Measurements from ENCODE around the gene JOSD1. TPM values are rescaled to one million over a fixed set of nuclear protein-coding genes. Genes with fewer than 3 reads are reported as not detected.

The JOSD1 gene
- total RNA-seq, 2 donors from 2014 or later, result 21.2 to 26.7 TPM

GRCh38 chr22:38742176-38742942 lies 41.6 kb upstream of the JOSD1 start:
- H3K4me3 Mint-ChIP-seq, result no peak overlapping the region
- Histone ChIP-seq H3K27ac (ENCODE audit: low read depth, low read length) (no peak overlapping the region), H3K27me3 (ENCODE audit: control insufficient read depth, insufficient read depth, low read length, poor library complexity, severe bottlenecking) (no peaks in the 10 kb centered on the region), H3K36me3 (ENCODE audit: control insufficient read depth, insufficient read depth, low read length) (peaks cover 86% of the 10 kb centered on the region), H3K4me1 (ENCODE audit: control insufficient read depth, insufficient read depth, low read length) (no peaks in the 10 kb centered on the region), H3K9me3 (ENCODE audit: control insufficient read depth, low read length) (no peaks in the 10 kb centered on the region), H3K4me3 (ENCODE audit: low read length) (no peak overlapping the region), H3K9ac (ENCODE audit: extremely low read depth, low read length, poor library complexity, severe bottlenecking) (no peak overlapping the region)
- H3K9me3 Mint-ChIP-seq, result no peaks in the 10 kb centered on the region
- TF ChIP-seq CTCF (conservative IDR thresholded peaks at IDR 0.05), result no peak
- H3K36me3 Mint-ChIP-seq (ENCODE audit: low read depth), result peaks cover 51% of the 10 kb centered on the region
- H3K4me1 Mint-ChIP-seq, result no peaks in the 10 kb centered on the region
- 95 to 97% methylated on average over 20 to 25 of the region's 25 CpGs for WGBS, 2 experiments (ENCODE audit: insufficient coverage in 1 of 2, insufficient read length in 1 of 2)
- H3K27me3 Mint-ChIP-seq (ENCODE audit: insufficient read depth), result no peaks in the 10 kb centered on the region
- no peak overlapping the region for H3K27ac Mint-ChIP-seq
- DNase-seq, result no peak

GRCh38 chr22:38741576-38741975 lies 40.8 kb upstream of the JOSD1 start:
- H3K27me3 ChIP-seq (ENCODE audit: control insufficient read depth, insufficient read depth, low read length, poor library complexity, severe bottlenecking), result no peaks in the 10 kb centered on the region
- no peak for TF ChIP-seq CTCF (conservative IDR thresholded peaks at IDR 0.05)
- 96 to 98% methylated on average over 8 to 10 of the region's 10 CpGs for WGBS, 2 experiments (ENCODE audit: insufficient coverage in 1 of 2, insufficient read length in 1 of 2)
- peaks cover 55% of the 10 kb centered on the region for H3K36me3 Mint-ChIP-seq (ENCODE audit: low read depth)
- H3K36me3 ChIP-seq (ENCODE audit: control insufficient read depth, insufficient read depth, low read length), result peaks cover 90% of the 10 kb centered on the region
- no peak overlapping the region for H3K4me3 ChIP-seq (ENCODE audit: low read length)
- DNase-seq, result no peak
- H3K27ac ChIP-seq (ENCODE audit: low read depth, low read length), result no peak overlapping the region
- H3K27ac Mint-ChIP-seq, result no peak overlapping the region
- H3K9me3 Mint-ChIP-seq, result no peaks in the 10 kb centered on the region
- no peak overlapping the region for H3K4me3 Mint-ChIP-seq
- H3K27me3 Mint-ChIP-seq (ENCODE audit: insufficient read depth), result no peaks in the 10 kb centered on the region
- H3K9me3 ChIP-seq (ENCODE audit: control insufficient read depth, low read length), result no peaks in the 10 kb centered on the region
- H3K9ac ChIP-seq (ENCODE audit: extremely low read depth, low read length, poor library complexity, severe bottlenecking), result no peak overlapping the region
- no peaks in the 10 kb centered on the region for H3K4me1 ChIP-seq (ENCODE audit: control insufficient read depth, insufficient read depth, low read length)
- H3K4me1 Mint-ChIP-seq, result no peaks in the 10 kb centered on the region

- no peaks in the 10 kb centered on the region for H3K27me3 ChIP-seq (ENCODE audit: control insufficient read depth, insufficient read depth, low read length, poor library complexity, severe bottlenecking)
- Mint-ChIP-seq H3K36me3 (ENCODE audit: low read depth) (peaks cover 55% of the 10 kb centered on the region), H3K27ac (no peak overlapping the region), H3K9me3 (no peaks in the 10 kb centered on the region), H3K27me3 (ENCODE audit: insufficient read depth) (no peaks in the 10 kb centered on the region), H3K4me3 (no peak overlapping the region), H3K4me1 (no peaks in the 10 kb centered on the region)
- no peak overlapping the region for H3K27ac ChIP-seq (ENCODE audit: low read depth, low read length)
- no peaks in the 10 kb centered on the region for H3K4me1 ChIP-seq (ENCODE audit: control insufficient read depth, insufficient read depth, low read length)
- 91 to 95% methylated on average over 8 to 9 of the region's 9 CpGs for WGBS, 2 experiments (ENCODE audit: insufficient coverage in 1 of 2, insufficient read length in 1 of 2)
- TF ChIP-seq CTCF (conservative IDR thresholded peaks at IDR 0.05), result no peak
- H3K9ac ChIP-seq (ENCODE audit: extremely low read depth, low read length, poor library complexity, severe bottlenecking), result no peak overlapping the region
- no peak for DNase-seq
- H3K4me3 ChIP-seq (ENCODE audit: low read length), result no peak overlapping the region
- no peaks in the 10 kb centered on the region for H3K9me3 ChIP-seq (ENCODE audit: control insufficient read depth, low read length)
- peaks cover 91% of the 10 kb centered on the region for H3K36me3 ChIP-seq (ENCODE audit: control insufficient read depth, insufficient read depth, low read length)
Observed at GRCh38 chr22:38741166-38741565, 40.4 kb upstream of the JOSD1 start.

All from endodermal cell (in vitro differentiated cells).